ENCODE data around the gene LGALS4.
"Not testable (repeated sequence)": the region's sequence is repeated elsewhere in the genome, so short reads cannot be mapped to it uniquely, and the experiment has no call there.

Gene LGALS4

DNA sequence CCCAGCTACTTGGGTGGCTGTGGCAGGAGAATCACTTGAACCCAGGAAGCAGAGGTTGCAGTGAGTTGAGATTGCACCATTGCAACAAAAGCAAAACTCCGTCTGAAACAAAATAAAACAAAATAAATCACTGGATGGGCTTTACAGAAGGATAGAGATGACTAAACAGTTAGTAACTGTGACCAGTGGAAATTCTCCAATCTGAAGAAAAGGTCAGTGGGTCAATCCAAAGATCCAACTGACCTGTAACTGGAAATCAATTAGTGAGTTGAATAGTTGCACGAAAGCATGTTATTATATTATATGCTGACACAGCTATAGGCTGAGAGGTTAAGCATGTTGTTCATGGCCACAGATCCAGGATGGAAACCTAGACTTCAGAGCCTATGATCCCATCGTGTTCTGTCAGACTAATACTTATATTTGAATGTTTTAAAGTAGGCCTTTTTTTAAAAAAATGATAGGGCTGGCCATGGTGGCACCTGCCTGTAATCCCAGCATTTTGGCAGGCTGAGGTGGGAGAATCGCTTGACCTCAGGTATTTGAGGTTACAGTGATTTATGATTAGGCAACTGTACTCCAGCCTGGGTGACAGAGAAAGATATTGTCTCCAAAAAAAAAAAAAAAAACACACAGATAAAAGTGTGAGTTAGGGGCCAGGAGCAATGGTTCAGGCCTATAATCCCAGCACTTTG, 17.4 kb upstream of the LGALS4 start:
- peaks cover 19% of the 10 kb centered on the region for H3K79me2 ChIP-seq (ENCODE audit: insufficient read depth, low read length)
- TF ChIP-seq, protein P1, sequence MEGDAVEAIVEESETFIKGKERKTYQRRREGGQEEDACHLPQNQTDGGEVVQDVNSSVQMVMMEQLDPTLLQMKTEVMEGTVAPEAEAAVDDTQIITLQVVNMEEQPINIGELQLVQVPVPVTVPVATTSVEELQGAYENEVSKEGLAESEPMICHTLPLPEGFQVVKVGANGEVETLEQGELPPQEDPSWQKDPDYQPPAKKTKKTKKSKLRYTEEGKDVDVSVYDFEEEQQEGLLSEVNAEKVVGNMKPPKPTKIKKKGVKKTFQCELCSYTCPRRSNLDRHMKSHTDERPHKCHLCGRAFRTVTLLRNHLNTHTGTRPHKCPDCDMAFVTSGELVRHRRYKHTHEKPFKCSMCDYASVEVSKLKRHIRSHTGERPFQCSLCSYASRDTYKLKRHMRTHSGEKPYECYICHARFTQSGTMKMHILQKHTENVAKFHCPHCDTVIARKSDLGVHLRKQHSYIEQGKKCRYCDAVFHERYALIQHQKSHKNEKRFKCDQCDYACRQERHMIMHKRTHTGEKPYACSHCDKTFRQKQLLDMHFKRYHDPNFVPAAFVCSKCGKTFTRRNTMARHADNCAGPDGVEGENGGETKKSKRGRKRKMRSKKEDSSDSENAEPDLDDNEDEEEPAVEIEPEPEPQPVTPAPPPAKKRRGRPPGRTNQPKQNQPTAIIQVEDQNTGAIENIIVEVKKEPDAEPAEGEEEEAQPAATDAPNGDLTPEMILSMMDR (conservative IDR thresholded peaks at IDR 0.05; ENCODE audit: low read length) = no peak
- no peak for TF ChIP-seq EZH2phosphoT487 (IDR thresholded peaks at IDR 0.05; ENCODE audit: borderline replicate concordance)
- H3K4me3 ChIP-seq (ENCODE audit: low read length, poor library complexity, severe bottlenecking) = peak overlapping the region; percentile 80
- H3F3A ChIP-seq (ENCODE audit: low read depth) = peaks cover 4% of the 10 kb centered on the region
- H3K9me3 ChIP-seq (ENCODE audit: insufficient read depth, low read depth, low read length) = no peaks in the 10 kb centered on the region
- H3K4me2 ChIP-seq (ENCODE audit: low read depth, low read length, poor library complexity, severe bottlenecking) = peak overlapping the region; percentile 95
- H2AFZ ChIP-seq (ENCODE audit: low read length) = no peak overlapping the region
- no peaks in the 10 kb centered on the region for H3K27me3 ChIP-seq (ENCODE audit: insufficient read depth, low read length, poor library complexity, severe bottlenecking)
- no peaks in the 10 kb centered on the region for H4K20me1 ChIP-seq (ENCODE audit: insufficient read depth, low read length, poor library complexity, severe bottlenecking)
- H3K9me2 ChIP-seq (replicated peaks; ENCODE audit: low read depth, low read length) = no peaks in the 10 kb centered on the region
- no peaks in the 10 kb centered on the region for H3K36me3 ChIP-seq (ENCODE audit: insufficient read depth, low read length)
- peak overlapping the region; percentile 92 for H3K9ac ChIP-seq (ENCODE audit: low read depth, low read length, poor library complexity, severe bottlenecking)
- H3K4me1 ChIP-seq (ENCODE audit: insufficient read depth, low read length, poor library complexity, severe bottlenecking) = peaks cover 12% of the 10 kb centered on the region

DNA sequence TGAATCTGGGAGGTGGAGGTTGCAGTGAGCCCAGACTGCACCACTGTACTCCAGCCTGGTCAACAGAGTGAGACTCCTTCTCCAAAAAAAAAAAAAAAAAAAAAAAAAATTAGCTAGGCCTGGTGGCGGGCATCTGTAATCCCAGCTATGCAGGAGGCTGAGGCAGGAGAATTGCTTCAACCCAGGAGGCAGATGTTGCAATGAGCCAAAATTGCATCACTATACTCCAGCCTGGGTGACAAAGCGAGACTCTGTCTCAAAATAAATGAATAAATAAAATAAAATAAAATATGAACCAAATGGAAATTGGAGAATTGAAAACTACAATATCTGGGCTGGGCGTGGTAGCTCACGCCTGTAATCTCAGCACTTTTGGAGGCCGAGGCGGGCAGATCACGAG, 16.5 kb upstream of the LGALS4 start:
- Histone ChIP-seq H3K4me1 (ENCODE audit: insufficient read depth, low read length, poor library complexity, severe bottlenecking) (peaks cover 12% of the 10 kb centered on the region), H3K79me2 (ENCODE audit: insufficient read depth, low read length) (peaks cover 19% of the 10 kb centered on the region)
- not testable (repeated sequence) for H2AFZ ChIP-seq (ENCODE audit: low read length); H4K20me1 ChIP-seq (ENCODE audit: insufficient read depth, low read length, poor library complexity, severe bottlenecking); H3K9me3 ChIP-seq (ENCODE audit: insufficient read depth, low read depth, low read length); H3K36me3 ChIP-seq (ENCODE audit: insufficient read depth, low read length); H3K9me2 ChIP-seq (replicated peaks; ENCODE audit: low read depth, low read length); H3K4me3 ChIP-seq (ENCODE audit: low read length, poor library complexity, severe bottlenecking); H3K4me2 ChIP-seq (ENCODE audit: low read depth, low read length, poor library complexity, severe bottlenecking); H3F3A ChIP-seq (ENCODE audit: low read depth); H3K9ac ChIP-seq (ENCODE audit: low read depth, low read length, poor library complexity, severe bottlenecking); H3K27me3 ChIP-seq (ENCODE audit: insufficient read depth, low read length, poor library complexity, severe bottlenecking)

DNA sequence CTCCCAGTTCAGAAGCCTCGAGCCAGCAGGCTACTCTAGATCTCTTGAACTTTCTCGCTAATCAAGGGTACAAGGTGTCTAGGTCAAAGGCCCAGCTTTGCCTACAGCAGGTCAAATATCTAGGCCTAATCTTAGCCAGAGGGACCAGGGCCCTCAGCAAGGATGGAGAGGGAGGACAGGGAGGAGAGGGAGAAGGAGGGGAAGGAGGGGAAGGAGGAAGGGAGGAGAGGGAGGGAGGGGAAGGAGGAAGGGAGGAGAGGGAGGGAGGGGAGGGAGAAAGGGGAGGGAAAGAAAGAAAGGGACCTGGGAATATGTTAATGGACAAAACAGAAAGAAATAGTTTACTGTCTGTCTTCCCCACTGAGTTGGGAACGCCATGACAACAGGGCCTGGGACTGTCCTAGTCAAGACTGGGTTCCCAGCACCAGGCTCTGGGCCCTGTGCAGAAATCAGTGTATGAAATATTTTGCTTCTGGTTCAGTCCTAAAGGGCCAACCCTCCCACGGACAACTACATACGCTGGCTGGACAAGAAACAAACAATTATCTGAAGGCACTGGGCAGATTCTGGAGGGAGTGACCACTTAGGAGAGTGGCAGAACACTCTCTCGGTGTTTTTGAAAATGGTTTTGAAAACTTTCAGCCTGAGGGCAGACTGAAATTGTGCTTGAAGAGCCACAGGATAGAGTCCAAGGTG, 14.3 kb upstream of the LGALS4 start:
- H3K4me2 ChIP-seq (ENCODE audit: low read depth, low read length, poor library complexity, severe bottlenecking) = no peak overlapping the region
- TF ChIP-seq EZH2phosphoT487 (IDR thresholded peaks at IDR 0.05; ENCODE audit: borderline replicate concordance) = no peak
- TF ChIP-seq, protein P1 (conservative IDR thresholded peaks at IDR 0.05; ENCODE audit: low read length) = no peak
- H3K9me2 ChIP-seq (replicated peaks; ENCODE audit: low read depth, low read length) = no peaks in the 10 kb centered on the region
- peaks cover 19% of the 10 kb centered on the region for H3K79me2 ChIP-seq (ENCODE audit: insufficient read depth, low read length)
- H3K4me1 ChIP-seq (ENCODE audit: insufficient read depth, low read length, poor library complexity, severe bottlenecking) = peaks cover 8% of the 10 kb centered on the region
- no peaks in the 10 kb centered on the region for H3K27me3 ChIP-seq (ENCODE audit: insufficient read depth, low read length, poor library complexity, severe bottlenecking)
- H3K9me3 ChIP-seq (ENCODE audit: insufficient read depth, low read depth, low read length) = no peaks in the 10 kb centered on the region
- H4K20me1 ChIP-seq (ENCODE audit: insufficient read depth, low read length, poor library complexity, severe bottlenecking) = no peaks in the 10 kb centered on the region
- no peaks in the 10 kb centered on the region for H3K36me3 ChIP-seq (ENCODE audit: insufficient read depth, low read length)
- H2AFZ ChIP-seq (ENCODE audit: low read length) = no peak overlapping the region
- H3K9ac ChIP-seq (ENCODE audit: low read depth, low read length, poor library complexity, severe bottlenecking) = no peak overlapping the region
- no peaks in the 10 kb centered on the region for H3F3A ChIP-seq (ENCODE audit: low read depth)
- H3K4me3 ChIP-seq (ENCODE audit: low read length, poor library complexity, severe bottlenecking) = no peak overlapping the region

DNA sequence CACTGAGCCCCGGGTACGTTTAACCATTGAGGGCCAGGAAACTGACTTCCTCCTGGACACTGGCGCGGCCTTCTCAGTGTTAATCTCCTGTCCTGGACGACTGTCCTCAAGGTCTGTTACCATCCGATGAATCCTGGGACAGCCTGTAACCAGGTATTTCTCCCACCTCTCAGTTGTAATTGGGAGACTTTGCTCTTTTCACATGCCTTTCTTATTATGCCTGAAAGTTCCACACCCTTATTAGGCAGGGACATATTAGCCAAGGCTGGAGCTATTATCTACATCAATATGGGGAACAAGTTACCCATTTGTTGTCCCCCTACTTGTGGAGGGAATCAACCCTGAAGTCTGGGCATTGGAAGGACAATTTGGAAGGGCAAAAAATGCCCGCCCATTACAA, 13.2 kb upstream of the LGALS4 start:
- not testable (repeated sequence) for H2AFZ ChIP-seq (ENCODE audit: low read length); H3K9me3 ChIP-seq (ENCODE audit: insufficient read depth, low read depth, low read length); H4K20me1 ChIP-seq (ENCODE audit: insufficient read depth, low read length, poor library complexity, severe bottlenecking); H3K4me3 ChIP-seq (ENCODE audit: low read length, poor library complexity, severe bottlenecking); H3K36me3 ChIP-seq (ENCODE audit: insufficient read depth, low read length); H3K9ac ChIP-seq (ENCODE audit: low read depth, low read length, poor library complexity, severe bottlenecking); H3F3A ChIP-seq (ENCODE audit: low read depth); H3K4me1 ChIP-seq (ENCODE audit: insufficient read depth, low read length, poor library complexity, severe bottlenecking); H3K4me2 ChIP-seq (ENCODE audit: low read depth, low read length, poor library complexity, severe bottlenecking); H3K27me3 ChIP-seq (ENCODE audit: insufficient read depth, low read length, poor library complexity, severe bottlenecking); H3K9me2 ChIP-seq (replicated peaks; ENCODE audit: low read depth, low read length)
- peaks cover 13% of the 10 kb centered on the region for H3K79me2 ChIP-seq (ENCODE audit: insufficient read depth, low read length)

DNA sequence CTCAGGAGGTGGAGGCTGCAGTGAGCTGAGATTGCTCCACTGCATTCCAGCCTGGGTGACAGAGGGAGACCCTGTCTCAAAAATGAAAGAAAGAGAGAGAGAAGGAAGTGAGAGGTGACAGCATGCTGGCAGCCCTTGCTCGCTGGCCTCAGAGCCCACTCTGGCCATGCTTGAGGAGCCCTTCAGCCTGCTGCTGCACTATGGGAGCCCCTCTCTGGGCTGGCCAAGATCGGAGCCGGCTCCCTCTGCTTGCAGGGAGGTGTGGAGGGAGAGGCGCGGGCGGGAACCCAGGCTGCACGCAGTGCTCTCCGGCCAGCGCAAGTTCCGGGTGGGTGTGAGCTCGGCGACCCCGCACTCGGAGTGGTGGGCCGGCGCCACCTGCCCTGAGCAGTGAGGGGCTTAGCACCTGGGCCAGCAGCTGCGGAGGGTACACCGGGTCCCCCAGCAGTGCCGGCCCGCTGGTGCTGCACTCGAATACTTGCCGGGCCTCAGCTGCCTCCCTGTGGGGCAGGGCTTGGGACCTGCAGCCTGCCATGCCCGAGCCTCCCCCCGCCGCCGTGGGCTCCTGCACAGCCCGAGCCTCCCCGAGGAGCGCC, 8.6 kb upstream of the LGALS4 start:
- not testable (repeated sequence) for H3K4me3 ChIP-seq (ENCODE audit: low read length, poor library complexity, severe bottlenecking); H3K79me2 ChIP-seq (ENCODE audit: insufficient read depth, low read length); H3K9ac ChIP-seq (ENCODE audit: low read depth, low read length, poor library complexity, severe bottlenecking); H3K9me3 ChIP-seq (ENCODE audit: insufficient read depth, low read depth, low read length); H2AFZ ChIP-seq (ENCODE audit: low read length); H3K36me3 ChIP-seq (ENCODE audit: insufficient read depth, low read length); H3F3A ChIP-seq (ENCODE audit: low read depth); H3K4me1 ChIP-seq (ENCODE audit: insufficient read depth, low read length, poor library complexity, severe bottlenecking); H4K20me1 ChIP-seq (ENCODE audit: insufficient read depth, low read length, poor library complexity, severe bottlenecking); H3K4me2 ChIP-seq (ENCODE audit: low read depth, low read length, poor library complexity, severe bottlenecking); H3K9me2 ChIP-seq (replicated peaks; ENCODE audit: low read depth, low read length); H3K27me3 ChIP-seq (ENCODE audit: insufficient read depth, low read length, poor library complexity, severe bottlenecking)
